Pancreas (tissue), 10 donors: ENCODE results near the gene MCEMP1. TPM values are rescaled to one million over a fixed set of nuclear protein-coding genes. Genes with fewer than 3 reads are reported as not detected.

ENCODE experiments used
- ATAC-seq, 4 donors: fragments of 200-7000 bp; cut with Tn5 transposase; one replicate each; pipeline versions ENCODE4 v1.8.0 to v1.9.1; 2020; ENCODE audit warnings: mild to moderate bottlenecking in 4 of 4, moderate library complexity in 4 of 4
- DNase-seq, 6 donors: peaks; one replicate each; pipeline ENCODE4 v3.0.0-alpha.2; 2020
- FAIRE-seq: peaks from 2 replicates; lab custom pipeline; 2012; peaks lifted over from hg19 to GRCh38; lab: Jason Lieb, UNC
- H3K27ac ChIP-seq, 4 donors: fragments of 200-600 bp; sonication (generic); 1 replicate in 3 of 4; 2 replicates in 1 of 4; pipeline versions ENCODE4 v1.5.0 to v1.8.0; 2020
- H3K27me3 ChIP-seq, 4 donors: fragments of 200-600 bp; one replicate each; pipeline ENCODE4 v1.8.0; 2021
- H3K36me3 ChIP-seq, 3 donors: fragments of 200-600 bp; sonication (generic) in 1 of 3; one replicate each; pipeline versions ENCODE4 v1.5.0 to v1.8.0; 2020 to 2021
- H3K4me1 ChIP-seq, 3 donors: fragments of 200-600 bp; one replicate each; pipeline ENCODE4 v1.8.0; 2021
- H3K4me3 ChIP-seq, 4 donors: fragments of 200-600 bp; sonication (generic) in 2 of 4; one replicate each; pipeline versions ENCODE4 v1.5.0 to v1.8.0; 2020 to 2021
- H3K9me3 ChIP-seq, 4 donors: fragments of 200-600 bp; one replicate each; pipeline ENCODE4 v1.8.0; 2021
- CTCF ChIP-seq, 4 donors: fragments of 200-600 bp; sonication (generic) in 3 of 4; IDR thresholded peaks; one replicate each; pipeline versions ENCODE4 v1.5.0 to v1.8.0; 2021; ENCODE audit warnings: antibody characterized with exemption in 4 of 4
- WGBS, 2 donors: extraction: QIAGEN DNeasy Blood & Tissue Kit; methylation state at CpG; one replicate each; pipeline ENCODE4 v1.1.7; 2013; 5-methylcytosine and 5-hydroxymethylcytosine counted together
- intact Hi-C, 3 donors: fragments of 100-400 bp; cut with DNase I; formaldehyde crosslinking; loops; one replicate each; pipeline versions ENCODE4 v1.11.1 to v1.14.2; 2022
- polyA plus RNA-seq, 2 donors: library from polyadenylated mRNA; stranded (reverse); fragments of 200-250 nt; gene quantifications; one replicate each; pipeline ENCODE4 v1.2.3, GENCODE V29; 2013
- total RNA-seq, 6 donors: library from RNA; stranded (reverse); fragmentation: NEBNext Ultra II Directional in 4 of 6; extraction: Animal tissue kit (Norgen Biotek cat#: 25700) in 4 of 6; gene quantifications; one replicate each; pipeline versions ENCODE4 v1.2.1 to v1.2.4, GENCODE V29; 2021 to 2023
- donor health status: healthy with polysubstance abuse.
- donor health status: DM: no; HTN: no; CAD: no; lungs with moderate emphysema.
- donor health status: DM: no; HTN: no; CAD: no.
- donor health status: control.
- donor health status: control.
- donor health status: Bipolar disorder and iron deficiency.
- donor health status: DM: yes; HTN: yes; CAD: no.
- donor health status: DM: no; HTN: no; CAD: no.
- donor health status: DM: no; HTN: no; CAD: no.
- donor health status: DM: yes; HTN: yes; CAD: no.

The MCEMP1 gene
- total and polyA plus RNA-seq, 8 donors, result 0.16 to 1.5 (median 0.39) TPM; not detected in 2

- intact Hi-C loops, result loop anchor here in 2 of 3 donors (5.0 to 10.0 kb wide), 3 partner anchors 113 to 315 kb away; no protein-coding TSS in a partner anchor
- WGBS, 2 donors, result 26 to 29% methylated on average over 22 of the region's 22 CpGs
- no peak for FAIRE-seq
- no peak for ATAC-seq
- H3K4me1 ChIP-seq, result peaks cover 0 to 3% (median 0%) of the 10 kb centered on the region in 3 donors
- H3K4me3 ChIP-seq, result peak overlapping the region; percentile 99 to 100 (median 100)
- peak overlapping the region in 2 of 4 donors; percentile 73 to 83 for H3K27ac ChIP-seq
- H3K9me3 ChIP-seq, result no peaks in the 10 kb centered on the region
- DNase-seq, result no peak
- no peaks in the 10 kb centered on the region for H3K27me3 ChIP-seq
- H3K36me3 ChIP-seq, result peaks cover 0 to 6% (median 0%) of the 10 kb centered on the region in 3 donors
- no peak for TF ChIP-seq CTCF (IDR thresholded peaks at IDR 0.05)
Observed at GRCh38 chr19:7679771-7680605, 3.1 kb downstream of the MCEMP1 start.

- H3K27me3 ChIP-seq, result no peaks in the 10 kb centered on the region
- peak; percentile 92 to 97 (median 96) for ATAC-seq
- peak; percentile 97 to 98 (median 98) for TF ChIP-seq CTCF (IDR thresholded peaks at IDR 0.05)
- WGBS, 2 donors, result 0 to 1% methylated on average over 52 to 79 of the region's 79 CpGs
- peak within 1 kb of the TSS; percentile 69 to 84 (median 78) for H3K27ac ChIP-seq
- intact Hi-C loops, result loop anchor here in 1 of 3 donors (5.0 kb wide), 1 partner anchor 113 kb away; no protein-coding TSS in a partner anchor
- peak; percentile 78 to 97 (median 91) for DNase-seq
- peaks cover 0 to 6% (median 0%) of the 10 kb centered on the region in 3 donors for H3K36me3 ChIP-seq
- H3K4me1 ChIP-seq, result peaks cover 0 to 3% (median 0%) of the 10 kb centered on the region in 3 donors
- no peak for FAIRE-seq
- H3K9me3 ChIP-seq, result no peaks in the 10 kb centered on the region
- H3K4me3 ChIP-seq, result peak within 1 kb of the TSS; percentile 99 to 100 (median 100)
Observed at GRCh38 chr19:7680606-7681339, 3.9 kb downstream of the MCEMP1 start, which contains the start of gene TRAPPC5. TSS of gene TRAPPC5 (plus strand) at chr19:7680833. CDS start at chr19:7682254, 1,421 bp downstream.

- Histone ChIP-seq H3K27me3 (no peaks in the 10 kb centered on the region), H3K4me1 (peaks cover 0 to 3% (median 0%) of the 10 kb centered on the region in 3 donors), H3K27ac (peak overlapping the region in 2 of 4 donors; percentile 83 to 84), H3K36me3 (peaks cover 0 to 6% (median 0%) of the 10 kb centered on the region in 3 donors), H3K4me3 (peak overlapping the region; percentile 99 to 100 (median 100)), H3K9me3 (no peaks in the 10 kb centered on the region)
- peak; percentile 70 to 83 (median 76) for ATAC-seq
- peak in 2 of 4 donors; percentile 19 to 21 for TF ChIP-seq CTCF (IDR thresholded peaks at IDR 0.05)
- peak; percentile 67 to 83 (median 74) for DNase-seq
- 5% methylated on average over 43 of the region's 43 CpGs for WGBS, 2 donors
- intact Hi-C loops, result loop anchor here in 1 of 3 donors (5.0 kb wide), 1 partner anchor 114 kb away; no protein-coding TSS in a partner anchor
- no peak for FAIRE-seq
Observed at GRCh38 chr19:7681340-7682174, 4.7 kb downstream of the MCEMP1 start.

- intact Hi-C loops, result loop anchor here in 1 of 3 donors (5.0 kb wide), 1 partner anchor 115 kb away; no protein-coding TSS in a partner anchor
- peak in 2 of 6 donors; percentile 28 to 49 for DNase-seq
- H3K4me3 ChIP-seq, result peak overlapping the region in 2 of 4 donors; percentile 99 to 100
- H3K27me3 ChIP-seq, result no peaks in the 10 kb centered on the region
- H3K4me1 ChIP-seq, result peaks cover 0 to 3% (median 0%) of the 10 kb centered on the region in 3 donors
- no peak for TF ChIP-seq CTCF (IDR thresholded peaks at IDR 0.05)
- ATAC-seq, result no peak
- H3K36me3 ChIP-seq, result peaks cover 0 to 6% (median 0%) of the 10 kb centered on the region in 3 donors
- no peak overlapping the region for H3K27ac ChIP-seq
- FAIRE-seq, result no peak
- H3K9me3 ChIP-seq, result no peaks in the 10 kb centered on the region
- WGBS, 2 donors, result 81 to 83% methylated on average over 74 of the region's 74 CpGs
Observed at GRCh38 chr19:7682175-7682855, 5.4 kb downstream of the MCEMP1 start.
